Activated CD4-positive, alpha-beta T cell treated with anti-CD3 and anti-CD28 coated beads for 24 hours (primary cell): Measurements from ENCODE around the gene LTA4H.

Experiments
- DNase-seq, 2 donors: peaks; one replicate each; pipeline ENCODE4 v3.0.0-alpha.2; 2020; ENCODE audit warnings: low read depth in 2 of 2

Gene LTA4H

GRCh38 chr12:95959107-95959506 is 76.3 kb downstream of the LTA4H start:
- DNase-seq: no peak

GRCh38 chr12:95956557-95957145 is 78.7 kb downstream of the LTA4H start:
- no peak for DNase-seq

- DNase-seq: no peak
Observed at GRCh38 chr12:95955549-95956159, 79.7 kb downstream of the LTA4H start.

GRCh38 chr12:95953000-95953399 is 82.4 kb downstream of the LTA4H start:
- DNase-seq: no peak

GRCh38 chr12:95951515-95951914 is 83.9 kb downstream of the LTA4H start:
- no peak for DNase-seq
